Calu3 (cell line): Measurements from ENCODE around the gene NUP35. TPM values are rescaled to one million over a fixed set of nuclear protein-coding genes. Genes with fewer than 3 reads are reported as not detected.
"Not testable (repeated sequence)": the region's sequence is repeated elsewhere in the genome, so short reads cannot be mapped to it uniquely, and the experiment has no call there.

Source experiments
- BruUV-seq: library from RNA; stranded (reverse); fragments of 400-500 nt; replicated peaks from 2 replicates; lab custom pipeline; 2021; lab: Mats Ljungman, UMichigan
- CTCF ChIA-PET: fragments of 300-600 bp; sonication (Branson Sonifier 250); formaldehyde crosslinking; loops from one replicate; lab custom pipeline; 2022; ENCODE audit warnings: antibody characterized with exemption; lab: Charles Lee
- DNase-seq: peaks from one replicate; pipeline ENCODE4 v3.0.0; 2022
- H3K27ac Mint-ChIP-seq: one replicate; pipeline ENCODE4 v1.8.0; 2022; ENCODE audit warnings: mixed read lengths; ENCODE audit not compliant: unreplicated experiment
- H3K27me3 Mint-ChIP-seq: one replicate; pipeline ENCODE4 v1.8.0; 2022; ENCODE audit warnings: mixed read lengths; ENCODE audit not compliant: unreplicated experiment
- H3K36me3 Mint-ChIP-seq: one replicate; pipeline ENCODE4 v1.8.0; 2022; ENCODE audit warnings: mild to moderate bottlenecking, moderate library complexity, mixed read lengths; ENCODE audit not compliant: insufficient read depth, unreplicated experiment
- H3K4me1 Mint-ChIP-seq: one replicate; pipeline ENCODE4 v1.8.0; 2022; ENCODE audit warnings: mild to moderate bottlenecking, low read depth, mixed read lengths; ENCODE audit not compliant: unreplicated experiment
- H3K4me3 Mint-ChIP-seq: one replicate; pipeline ENCODE4 v1.8.0; 2022; ENCODE audit warnings: mild to moderate bottlenecking, low read depth, moderate library complexity, mixed read lengths; ENCODE audit not compliant: unreplicated experiment
- H3K9me3 Mint-ChIP-seq: one replicate; pipeline ENCODE4 v1.8.0; 2022; ENCODE audit warnings: low read depth, mixed read lengths; ENCODE audit not compliant: unreplicated experiment
- CTCF ChIP-seq: fragments of 200-600 bp; IDR thresholded peaks from one replicate; pipeline ENCODE4 v1.8.0; 2022; ENCODE audit warnings: antibody characterized with exemption; ENCODE audit not compliant: unreplicated experiment
- intact Hi-C: fragments of 100-400 bp; cut with micrococcal nuclease; formaldehyde crosslinking; loops from one replicate; pipeline ENCODE4 v1.10.0; 2022; ENCODE audit not compliant: unreplicated experiment
- total RNA-seq: library from RNA; stranded (reverse); gene quantifications from 2 replicates; pipeline ENCODE4 v1.2.3, GENCODE V29; 2022

NUP35 gene
- total RNA-seq, 1 experiment from 2014 or later: 35.9 TPM

GRCh38 chr2:183134016-183134415 lies 9.8 kb downstream of the NUP35 start:
- H3K27ac Mint-ChIP-seq: no peak overlapping the region
- CTCF ChIA-PET: no interaction called here
- BruUV-seq: no TSS peak
- H3K4me1 Mint-ChIP-seq: peaks cover 3% of the 10 kb centered on the region
- no peak overlapping the region for H3K4me3 Mint-ChIP-seq
- no peaks in the 10 kb centered on the region for H3K9me3 Mint-ChIP-seq
- intact Hi-C loops: no loop called here
- peaks cover 15% of the 10 kb centered on the region for H3K36me3 Mint-ChIP-seq
- no peak for DNase-seq
- TF ChIP-seq CTCF: no peak
- H3K27me3 Mint-ChIP-seq: no peaks in the 10 kb centered on the region

GRCh38 chr2:183148955-183149354 lies 24.7 kb downstream of the NUP35 start:
- no peak for TF ChIP-seq CTCF
- no TSS peak for BruUV-seq
- Mint-ChIP-seq H3K4me1 (no peaks in the 10 kb centered on the region), H3K27ac (no peak overlapping the region), H3K9me3 (peaks cover 6% of the 10 kb centered on the region), H3K27me3 (no peaks in the 10 kb centered on the region), H3K4me3 (no peak overlapping the region), H3K36me3 (peaks cover 35% of the 10 kb centered on the region)
- intact Hi-C loops: no loop called here
- DNase-seq: no peak
- CTCF ChIA-PET: interaction anchor here (0.6 to 1.2 kb wide), 2 partner anchors 8 to 13 kb away, joined by 5 to 8 read pairs; no protein-coding TSS in a partner anchor

GRCh38 chr2:183149489-183149888 lies 25.2 kb downstream of the NUP35 start:
- Mint-ChIP-seq H3K9me3 (peaks cover 6% of the 10 kb centered on the region), H3K27ac (no peak overlapping the region), H3K36me3 (peaks cover 36% of the 10 kb centered on the region), H3K27me3 (no peaks in the 10 kb centered on the region), H3K4me1 (no peaks in the 10 kb centered on the region), H3K4me3 (no peak overlapping the region)
- intact Hi-C loops: no loop called here
- CTCF ChIA-PET: interaction anchor here (0.6 to 1.2 kb wide), 2 partner anchors 9 to 12 kb away, joined by 5 to 8 read pairs; no protein-coding TSS in a partner anchor
- no peak for DNase-seq
- BruUV-seq: no TSS peak
- no peak for TF ChIP-seq CTCF

- peaks cover 19% of the 10 kb centered on the region for H3K36me3 Mint-ChIP-seq
- intact Hi-C loops, H3K9me3 Mint-ChIP-seq, DNase-seq, BruUV-seq, H3K4me1 Mint-ChIP-seq, CTCF ChIA-PET, H3K27me3 Mint-ChIP-seq, H3K27ac Mint-ChIP-seq, H3K4me3 Mint-ChIP-seq: not testable (repeated sequence)
Measured at GRCh38 chr2:183152280-183152679, 28.0 kb downstream of the NUP35 start.

- Mint-ChIP-seq H3K9me3 (peaks cover 3% of the 10 kb centered on the region), H3K4me1 (no peaks in the 10 kb centered on the region), H3K4me3 (no peak overlapping the region), H3K27ac (no peak overlapping the region), H3K36me3 (peaks cover 16% of the 10 kb centered on the region), H3K27me3 (no peaks in the 10 kb centered on the region)
- intact Hi-C loops: no loop called here
- CTCF ChIA-PET: no interaction called here
- DNase-seq: no peak
- no peak for TF ChIP-seq CTCF
- BruUV-seq: no TSS peak
Measured at GRCh38 chr2:183153967-183154366, 29.7 kb downstream of the NUP35 start.

- CTCF ChIA-PET, H3K9me3 Mint-ChIP-seq, H3K4me3 Mint-ChIP-seq, H3K4me1 Mint-ChIP-seq, H3K27me3 Mint-ChIP-seq, DNase-seq, BruUV-seq, intact Hi-C loops, H3K27ac Mint-ChIP-seq: not testable (repeated sequence)
- H3K36me3 Mint-ChIP-seq: peaks cover 16% of the 10 kb centered on the region
Measured at GRCh38 chr2:183154772-183155171, 30.5 kb downstream of the NUP35 start.
